TTC549 (cell line): ENCODE measurements around the gene APOL5.
"Not testable (repeated sequence)": the region's sequence is repeated elsewhere in the genome, so short reads cannot be mapped to it uniquely, and the experiment has no call there.

ENCODE experiments used
- FAIRE-seq: peaks from 2 replicates; lab custom pipeline; 2012; peaks lifted over from hg19 to GRCh38; lab: Jason Lieb, UNC

APOL5 gene

GRCh38 chr22:35712672-35713071 is 5.0 kb upstream of the APOL5 start:
- no peak for FAIRE-seq

- no peak for FAIRE-seq
Measured at GRCh38 chr22:35719212-35719875, 1.7 kb downstream of the APOL5 start.

GRCh38 chr22:35721960-35722359 is 4.3 kb downstream of the APOL5 start:
- FAIRE-seq: no peak

GRCh38 chr22:35725521-35725920 is 7.8 kb downstream of the APOL5 start:
- no peak for FAIRE-seq

GRCh38 chr22:35726398-35726797 is 8.7 kb downstream of the APOL5 start:
- FAIRE-seq: no peak

GRCh38 chr22:35726933-35727332 is 9.3 kb downstream of the APOL5 start:
- FAIRE-seq: no peak

GRCh38 chr22:35727436-35727835 is 9.8 kb downstream of the APOL5 start:
- FAIRE-seq: no peak

- no peak for FAIRE-seq
Measured at GRCh38 chr22:35728639-35729308, 11.1 kb downstream of the APOL5 start.

- no peak for FAIRE-seq
Measured at GRCh38 chr22:35729309-35729698, 11.6 kb downstream of the APOL5 start.

- FAIRE-seq: no peak
Measured at GRCh38 chr22:35731321-35731720, 13.6 kb downstream of the APOL5 start.

GRCh38 chr22:35732116-35732515 is 14.4 kb downstream of the APOL5 start:
- FAIRE-seq: no peak

- FAIRE-seq: no peak
Measured at GRCh38 chr22:35733036-35733435, 15.4 kb downstream of the APOL5 start.

GRCh38 chr22:35733791-35734516 is 16.3 kb downstream of the APOL5 start:
- no peak for FAIRE-seq

- FAIRE-seq: no peak
Measured at GRCh38 chr22:35734517-35734827, 16.8 kb downstream of the APOL5 start.

- FAIRE-seq: no peak
Measured at GRCh38 chr22:35735542-35735941, 17.9 kb downstream of the APOL5 start.

GRCh38 chr22:35736166-35736565 is 18.5 kb downstream of the APOL5 start:
- no peak for FAIRE-seq

GRCh38 chr22:35736701-35737100 is 19.0 kb downstream of the APOL5 start:
- FAIRE-seq: no peak

GRCh38 chr22:35737886-35738285 is 20.2 kb downstream of the APOL5 start:
- not testable (repeated sequence) for FAIRE-seq

GRCh38 chr22:35739076-35739930 is 21.6 kb downstream of the APOL5 start:
- no peak for FAIRE-seq

- FAIRE-seq: no peak
Measured at GRCh38 chr22:35739931-35740380, 22.3 kb downstream of the APOL5 start.

GRCh38 chr22:35740616-35741015 is 22.9 kb downstream of the APOL5 start:
- no peak for FAIRE-seq

- no peak for FAIRE-seq
Measured at GRCh38 chr22:35742342-35743100, 24.8 kb downstream of the APOL5 start.
